ENCODE data around the gene ZNF263. TPM values are rescaled to one million over a fixed set of nuclear protein-coding genes. Genes with fewer than 3 reads are reported as not detected.

ZNF263 gene
- total RNA-seq, 6 experiments from 2014 or later = 19.7 to 24.5 (median 20.8) TPM

- Mint-ChIP-seq H3K4me1 (ENCODE audit: low read depth) (peaks cover 29% of the 10 kb centered on the region), H3K36me3 (ENCODE audit: low read depth) (peaks cover 50% of the 10 kb centered on the region), H3K4me3 (peak overlapping the region; percentile 94), H3K9me3 (peaks cover 42% of the 10 kb centered on the region), H3K27me3 (ENCODE audit: insufficient read depth) (no peaks in the 10 kb centered on the region; the same call in 1 of the 2 replicates), H3K27ac (peak overlapping the region; percentile 100)
- no peak for DNase-seq
- TF ChIP-seq, protein P1, sequence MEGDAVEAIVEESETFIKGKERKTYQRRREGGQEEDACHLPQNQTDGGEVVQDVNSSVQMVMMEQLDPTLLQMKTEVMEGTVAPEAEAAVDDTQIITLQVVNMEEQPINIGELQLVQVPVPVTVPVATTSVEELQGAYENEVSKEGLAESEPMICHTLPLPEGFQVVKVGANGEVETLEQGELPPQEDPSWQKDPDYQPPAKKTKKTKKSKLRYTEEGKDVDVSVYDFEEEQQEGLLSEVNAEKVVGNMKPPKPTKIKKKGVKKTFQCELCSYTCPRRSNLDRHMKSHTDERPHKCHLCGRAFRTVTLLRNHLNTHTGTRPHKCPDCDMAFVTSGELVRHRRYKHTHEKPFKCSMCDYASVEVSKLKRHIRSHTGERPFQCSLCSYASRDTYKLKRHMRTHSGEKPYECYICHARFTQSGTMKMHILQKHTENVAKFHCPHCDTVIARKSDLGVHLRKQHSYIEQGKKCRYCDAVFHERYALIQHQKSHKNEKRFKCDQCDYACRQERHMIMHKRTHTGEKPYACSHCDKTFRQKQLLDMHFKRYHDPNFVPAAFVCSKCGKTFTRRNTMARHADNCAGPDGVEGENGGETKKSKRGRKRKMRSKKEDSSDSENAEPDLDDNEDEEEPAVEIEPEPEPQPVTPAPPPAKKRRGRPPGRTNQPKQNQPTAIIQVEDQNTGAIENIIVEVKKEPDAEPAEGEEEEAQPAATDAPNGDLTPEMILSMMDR (IDR thresholded peaks at IDR 0.05) = no peak
Observed at GRCh38 chr16:3283543-3284447, 504 bp downstream of the ZNF263 start.

GRCh38 chr16:3285131-3285530 is 1.8 kb downstream of the ZNF263 start:
- H3K9me3 Mint-ChIP-seq = peaks cover 55% of the 10 kb centered on the region

GRCh38 chr16:3289998-3290673 is 6.8 kb downstream of the ZNF263 start:
- H3K36me3 Mint-ChIP-seq (ENCODE audit: low read depth) = peaks cover 93% of the 10 kb centered on the region
- H3K27ac Mint-ChIP-seq = no peak overlapping the region
- H3K27me3 Mint-ChIP-seq (ENCODE audit: insufficient read depth) = peaks cover 3% of the 10 kb centered on the region; the same call in 1 of the 2 replicates
- H3K4me3 Mint-ChIP-seq = no peak overlapping the region
- peaks cover 29% of the 10 kb centered on the region for H3K4me1 Mint-ChIP-seq (ENCODE audit: low read depth)
- peaks cover 90% of the 10 kb centered on the region for H3K9me3 Mint-ChIP-seq
- TF ChIP-seq, protein P1 (IDR thresholded peaks at IDR 0.05) = no peak
- no peak for DNase-seq

More at GRCh38 chr16:3285131-3285530, 1.8 kb downstream of the ZNF263 start:
- Mint-ChIP-seq H3K4me3 (peak overlapping the region; percentile 94), H3K4me1 (ENCODE audit: low read depth) (peaks cover 29% of the 10 kb centered on the region), H3K27me3 (ENCODE audit: insufficient read depth) (no peaks in the 10 kb centered on the region; the same call in 1 of the 2 replicates), H3K27ac (no peak overlapping the region), H3K36me3 (ENCODE audit: low read depth) (peaks cover 62% of the 10 kb centered on the region)
- TF ChIP-seq, protein P1 (IDR thresholded peaks at IDR 0.05) = no peak
- no peak for DNase-seq

DNA sequence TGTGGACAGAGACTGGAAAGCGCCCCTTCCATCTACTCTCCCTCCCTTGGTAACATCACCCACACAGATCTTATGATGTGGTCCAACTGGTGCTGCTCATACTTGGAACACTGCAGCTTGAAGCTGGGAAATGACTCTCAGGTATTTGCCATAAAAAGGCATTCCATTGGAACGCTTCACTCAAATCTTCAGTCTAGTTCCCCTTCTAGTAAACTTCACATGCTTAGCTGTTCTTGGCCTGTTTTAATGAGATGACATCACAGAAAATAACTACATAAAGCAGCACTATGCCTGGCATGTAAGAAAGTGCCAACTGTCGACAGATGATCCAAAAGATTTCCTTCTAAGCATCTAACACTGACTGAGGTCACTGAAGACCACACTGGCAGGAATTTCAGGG is 9.3 kb downstream of the ZNF263 start:
- Mint-ChIP-seq H3K27ac (peak overlapping the region; percentile 86), H3K27me3 (ENCODE audit: insufficient read depth) (peaks cover 5% of the 10 kb centered on the region), H3K4me1 (ENCODE audit: low read depth) (peaks cover 25% of the 10 kb centered on the region), H3K36me3 (ENCODE audit: low read depth) (peaks cover 88% of the 10 kb centered on the region), H3K9me3 (peaks cover 90% of the 10 kb centered on the region), H3K4me3 (no peak overlapping the region; the same call in 1 of the 2 replicates)
- DNase-seq = peak; percentile 85
- TF ChIP-seq, protein P1 (IDR thresholded peaks at IDR 0.05) = no peak

GRCh38 chr16:3295209-3295608 is 11.9 kb downstream of the ZNF263 start:
- Mint-ChIP-seq H3K27ac (no peak overlapping the region), H3K4me3 (no peak overlapping the region), H3K9me3 (peaks cover 78% of the 10 kb centered on the region), H3K36me3 (ENCODE audit: low read depth) (peaks cover 85% of the 10 kb centered on the region), H3K4me1 (ENCODE audit: low read depth) (peaks cover 25% of the 10 kb centered on the region), H3K27me3 (ENCODE audit: insufficient read depth) (peaks cover 5% of the 10 kb centered on the region)
- TF ChIP-seq, protein P1 (IDR thresholded peaks at IDR 0.05) = no peak
- no peak for DNase-seq

Measured in HFFc6 (cell line).